OCI-LY1 (cell line): Measurements from ENCODE around the gene HS1BP3.

Source experiments
- CTCF ChIP-seq: fragments of 200-600 bp; sonication (generic), shearing (Covaris generic); IDR thresholded peaks from 2 replicates; pipeline ENCODE4 v1.5.1; 2017; ENCODE audit warnings: mild to moderate bottlenecking, antibody characterized with exemption, low read length, moderate library complexity, mixed read lengths
- EZH2 ChIP-seq: fragments of 200-600 bp; sonication (generic), shearing (Covaris generic); IDR thresholded peaks from 2 replicates; pipeline ENCODE4 v1.8.0; 2017; ENCODE audit warnings: borderline replicate concordance, mixed run types, mild to moderate bottlenecking, antibody characterized with exemption, low read length, moderate library complexity, mixed read lengths

DNA sequence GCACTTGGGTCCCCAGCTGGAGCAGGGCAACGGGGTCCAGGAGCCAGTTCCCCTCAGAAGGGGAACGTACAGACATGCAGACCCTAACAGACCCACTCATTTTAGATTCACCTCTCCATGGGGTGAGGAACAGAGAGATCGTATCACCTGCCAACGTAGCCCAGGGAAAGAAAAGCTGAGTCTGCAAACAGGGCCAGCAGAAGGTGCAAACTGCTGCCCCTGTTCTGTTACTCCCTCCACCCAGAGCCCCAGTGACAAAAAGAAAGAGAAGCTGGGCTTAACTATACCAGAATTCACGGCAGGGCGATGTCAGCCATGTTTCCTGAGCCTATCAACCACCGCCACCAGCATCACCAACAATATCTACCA is 817 bp upstream of the HS1BP3 start:
- TF ChIP-seq CTCF = no peak
- no peak for TF ChIP-seq EZH2
